DOHH2 (cell line): ENCODE data around the gene SENP8.

Experiments
- H3F3A ChIP-seq: fragments of 200-600 bp; sonication (generic), shearing (Covaris generic); 2 replicates; pipeline ENCODE4 v1.6.0; 2016; ENCODE audit warnings: antibody characterized with exemption, mild to moderate bottlenecking; ENCODE audit not compliant: control insufficient read depth, insufficient read depth
- H3K27ac ChIP-seq: fragments of 200-600 bp; sonication (generic); 2 replicates; pipeline ENCODE4 v1.5.1; 2014; ENCODE audit warnings: low read depth, mild to moderate bottlenecking, low read length, moderate library complexity
- H3K27me3 ChIP-seq: fragments of 200-600 bp; sonication (generic); 2 replicates; pipeline ENCODE4 v1.6.1; 2014; ENCODE audit warnings: mild to moderate bottlenecking, low read length, mixed read lengths; ENCODE audit not compliant: control insufficient read depth
- H3K36me3 ChIP-seq: fragments of 200-600 bp; sonication (generic); 2 replicates; pipeline ENCODE4 v1.6.1; 2014; ENCODE audit warnings: mild to moderate bottlenecking, low read length, moderate library complexity, mixed read lengths; ENCODE audit not compliant: control insufficient read depth
- H3K4me1 ChIP-seq: fragments of 200-600 bp; sonication (generic); 2 replicates; pipeline ENCODE4 v1.6.1; 2014; ENCODE audit warnings: mild to moderate bottlenecking, low read length, mixed read lengths; ENCODE audit not compliant: control insufficient read depth
- H3K4me2 ChIP-seq: fragments of 200-600 bp; sonication (generic); 2 replicates; pipeline ENCODE4 v1.6.0; 2014; ENCODE audit warnings: mild to moderate bottlenecking, low read length, moderate library complexity
- H3K4me3 ChIP-seq: fragments of 200-600 bp; sonication (generic); 2 replicates; pipeline ENCODE4 v1.5.1; 2014; ENCODE audit warnings: mild to moderate bottlenecking, low read length, mixed read lengths
- H3K79me2 ChIP-seq: fragments of 200-600 bp; sonication (generic); 2 replicates; pipeline ENCODE4 v1.6.1; 2014; ENCODE audit warnings: mild to moderate bottlenecking, low read length, mixed read lengths; ENCODE audit not compliant: control insufficient read depth
- H3K9me2 ChIP-seq: fragments of 200-600 bp; sonication (generic); replicated peaks from 2 replicates; pipeline ENCODE4 v1.6.1; 2014; ENCODE audit warnings: mild to moderate bottlenecking, low read length, mixed read lengths; ENCODE audit not compliant: control insufficient read depth
- H3K9me3 ChIP-seq: fragments of 200-600 bp; sonication (generic); 2 replicates; pipeline ENCODE4 v1.6.1; 2014; ENCODE audit warnings: antibody characterized with exemption, low read length, mixed read lengths; ENCODE audit not compliant: control insufficient read depth, insufficient read depth
- H4K20me1 ChIP-seq: fragments of 200-600 bp; sonication (generic); 2 replicates; pipeline ENCODE4 v1.6.0; 2014; ENCODE audit warnings: low read depth, mild to moderate bottlenecking, antibody characterized with exemption, low read length, moderate library complexity; ENCODE audit not compliant: control insufficient read depth, insufficient read depth
- EZH2phosphoT487 ChIP-seq: fragments of 200-600 bp; sonication (generic); IDR thresholded peaks from 2 replicates; pipeline ENCODE4 v1.6.1; 2017; ENCODE audit warnings: borderline replicate concordance, mild to moderate bottlenecking, antibody characterized with exemption, low read length, moderate library complexity, mixed read lengths
- TF ChIP-seq, protein P1 (sequence below): fragments of 200-600 bp; sonication (generic); IDR thresholded peaks from one replicate; pipeline ENCODE4 v1.5.1; 2014; ENCODE audit warnings: antibody characterized with exemption, mild to moderate bottlenecking, low read depth, low read length; ENCODE audit not compliant: poor library complexity, severe bottlenecking

SENP8 gene

DNA sequence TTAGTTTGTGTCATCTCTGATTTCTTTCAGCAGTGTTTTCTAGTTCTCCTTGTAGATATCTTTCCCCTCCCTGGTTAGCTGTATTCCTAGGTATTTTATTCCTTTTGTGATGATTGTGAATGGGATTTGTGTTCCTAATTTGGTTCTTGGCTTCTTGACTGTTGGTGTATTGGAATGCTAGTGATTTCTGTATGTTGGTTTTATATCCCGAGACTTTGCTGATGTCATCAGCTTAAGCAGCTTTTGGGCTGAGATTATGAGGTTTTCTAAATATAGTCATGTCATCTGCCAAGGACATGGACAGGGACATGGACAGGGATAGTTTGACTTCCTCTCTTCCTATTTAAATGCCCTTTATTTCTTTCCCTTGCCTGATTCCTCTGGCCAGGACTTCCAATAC, 36.0 kb upstream of the SENP8 start:
- Histone ChIP-seq H3K36me3 (peaks cover 48% of the 10 kb centered on the region), H3K9me3 (peaks cover 6% of the 10 kb centered on the region; the same call in 1 of the 2 replicates), H3K27ac (peak overlapping the region; percentile 98), H3K4me3 (0 out of 2 replicates have a peak overlapping the region, but pooled peaks have one; percentile 6), H3K27me3 (no peaks in the 10 kb centered on the region), H3K4me2 (peak overlapping the region; percentile 9), H3K4me1 (peaks cover 77% of the 10 kb centered on the region), H4K20me1 (no peaks in the 10 kb centered on the region), H3K79me2 (peaks cover 71% of the 10 kb centered on the region), H3K9me2 (no peaks in the 10 kb centered on the region), H3F3A (peaks cover 33% of the 10 kb centered on the region)
- TF ChIP-seq EZH2phosphoT487 = no peak
- TF ChIP-seq, protein P1, sequence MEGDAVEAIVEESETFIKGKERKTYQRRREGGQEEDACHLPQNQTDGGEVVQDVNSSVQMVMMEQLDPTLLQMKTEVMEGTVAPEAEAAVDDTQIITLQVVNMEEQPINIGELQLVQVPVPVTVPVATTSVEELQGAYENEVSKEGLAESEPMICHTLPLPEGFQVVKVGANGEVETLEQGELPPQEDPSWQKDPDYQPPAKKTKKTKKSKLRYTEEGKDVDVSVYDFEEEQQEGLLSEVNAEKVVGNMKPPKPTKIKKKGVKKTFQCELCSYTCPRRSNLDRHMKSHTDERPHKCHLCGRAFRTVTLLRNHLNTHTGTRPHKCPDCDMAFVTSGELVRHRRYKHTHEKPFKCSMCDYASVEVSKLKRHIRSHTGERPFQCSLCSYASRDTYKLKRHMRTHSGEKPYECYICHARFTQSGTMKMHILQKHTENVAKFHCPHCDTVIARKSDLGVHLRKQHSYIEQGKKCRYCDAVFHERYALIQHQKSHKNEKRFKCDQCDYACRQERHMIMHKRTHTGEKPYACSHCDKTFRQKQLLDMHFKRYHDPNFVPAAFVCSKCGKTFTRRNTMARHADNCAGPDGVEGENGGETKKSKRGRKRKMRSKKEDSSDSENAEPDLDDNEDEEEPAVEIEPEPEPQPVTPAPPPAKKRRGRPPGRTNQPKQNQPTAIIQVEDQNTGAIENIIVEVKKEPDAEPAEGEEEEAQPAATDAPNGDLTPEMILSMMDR = no peak

DNA sequence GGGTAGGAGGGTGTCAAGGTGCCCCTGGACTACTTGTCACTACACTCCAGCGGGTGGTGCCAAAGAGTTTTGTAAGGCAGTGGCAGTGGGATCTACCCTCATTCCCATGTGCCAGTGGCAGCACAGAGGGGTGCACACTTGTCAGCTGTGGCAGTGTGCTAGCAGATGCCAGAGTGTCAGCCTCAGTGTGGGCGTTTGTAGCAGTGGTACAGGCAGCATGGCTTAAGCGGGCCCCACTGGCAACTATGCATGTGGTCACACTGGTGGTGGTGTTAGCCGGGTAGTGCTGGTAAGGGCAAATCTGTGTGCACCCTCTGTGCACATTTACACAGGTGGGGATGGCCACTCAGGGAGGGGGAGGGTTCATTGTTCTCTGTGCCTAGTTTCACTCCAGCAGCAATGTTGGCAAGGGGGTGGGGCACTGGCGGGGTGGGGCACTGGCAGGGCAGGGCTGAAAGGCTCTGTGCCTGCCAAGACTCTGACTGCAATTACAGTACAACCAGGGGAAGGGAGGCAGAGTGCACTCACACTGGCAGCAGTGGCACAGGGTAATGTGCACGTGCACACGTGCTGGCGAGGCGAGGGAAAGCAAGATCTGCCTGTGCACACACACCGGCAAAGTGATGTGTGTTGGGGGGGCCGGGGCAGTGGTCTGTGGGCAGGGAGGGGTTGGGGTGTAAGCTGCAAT, 32.0 kb upstream of the SENP8 start:
- Histone ChIP-seq H4K20me1 (no peaks in the 10 kb centered on the region), H3K9me3 (peaks cover 6% of the 10 kb centered on the region; the same call in 1 of the 2 replicates), H3K9me2 (no peaks in the 10 kb centered on the region), H3K36me3 (peaks cover 56% of the 10 kb centered on the region), H3K4me2 (no peak overlapping the region), H3K79me2 (peaks cover 80% of the 10 kb centered on the region), H3K4me1 (peaks cover 41% of the 10 kb centered on the region), H3K27ac (no peak overlapping the region), H3K4me3 (no peak overlapping the region), H3K27me3 (no peaks in the 10 kb centered on the region), H3F3A (peaks cover 13% of the 10 kb centered on the region)
- no peak for TF ChIP-seq EZH2phosphoT487

DNA sequence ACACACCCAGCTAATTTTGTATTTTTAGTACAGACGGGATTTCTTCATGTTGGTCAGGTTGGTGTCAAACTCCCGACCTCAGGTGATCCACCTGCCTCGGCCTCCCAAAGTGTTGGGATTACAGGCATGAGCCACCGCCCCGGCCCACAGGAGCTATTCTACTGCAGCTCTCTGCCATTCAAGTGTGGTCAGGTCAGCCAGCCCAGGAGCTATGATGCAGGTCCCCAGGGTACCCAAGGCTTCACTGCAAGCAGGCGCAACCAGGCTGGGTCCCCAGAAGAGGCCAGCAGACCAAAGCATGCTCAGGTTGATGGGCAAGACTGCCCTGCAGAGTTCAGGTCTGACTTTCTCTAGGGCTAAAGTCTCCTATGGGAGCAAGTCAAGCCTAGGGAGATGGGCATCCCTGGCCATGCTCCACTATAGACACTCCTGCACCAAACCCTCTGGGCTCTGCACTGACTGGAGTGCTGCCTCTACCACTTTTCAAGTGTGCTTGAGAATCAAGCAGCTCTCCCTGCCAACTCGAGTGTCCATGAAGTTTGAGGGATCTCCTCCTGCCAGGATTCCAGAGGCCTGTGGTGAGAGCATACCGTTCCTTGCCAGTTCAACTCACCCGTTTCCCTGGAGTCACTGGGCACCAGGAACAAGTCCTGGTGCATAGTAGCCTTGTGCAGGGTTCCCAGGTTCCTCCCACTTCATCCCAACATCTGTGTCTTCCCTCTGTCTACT, 31.1 kb upstream of the SENP8 start:
- peaks cover 6% of the 10 kb centered on the region; the same call in 1 of the 2 replicates for H3K9me3 ChIP-seq
- H3K79me2 ChIP-seq = peaks cover 81% of the 10 kb centered on the region

More for the DNA sequence above, 31.1 kb upstream of the SENP8 start:
- no peaks in the 10 kb centered on the region for H3K27me3 ChIP-seq
- TF ChIP-seq EZH2phosphoT487 = no peak
- TF ChIP-seq, protein P1 = no peak
- H3K9me2 ChIP-seq = no peaks in the 10 kb centered on the region
- H4K20me1 ChIP-seq = no peaks in the 10 kb centered on the region
- H3K4me1 ChIP-seq = peaks cover 34% of the 10 kb centered on the region
- no peak overlapping the region for H3K27ac ChIP-seq
- peaks cover 7% of the 10 kb centered on the region; the same call in 1 of the 2 replicates for H3F3A ChIP-seq
- H3K4me2 ChIP-seq = no peak overlapping the region
- H3K4me3 ChIP-seq = no peak overlapping the region
- H3K36me3 ChIP-seq = peaks cover 56% of the 10 kb centered on the region
